ENCODE data around the gene LCN1.

The LCN1 gene

DNA sequence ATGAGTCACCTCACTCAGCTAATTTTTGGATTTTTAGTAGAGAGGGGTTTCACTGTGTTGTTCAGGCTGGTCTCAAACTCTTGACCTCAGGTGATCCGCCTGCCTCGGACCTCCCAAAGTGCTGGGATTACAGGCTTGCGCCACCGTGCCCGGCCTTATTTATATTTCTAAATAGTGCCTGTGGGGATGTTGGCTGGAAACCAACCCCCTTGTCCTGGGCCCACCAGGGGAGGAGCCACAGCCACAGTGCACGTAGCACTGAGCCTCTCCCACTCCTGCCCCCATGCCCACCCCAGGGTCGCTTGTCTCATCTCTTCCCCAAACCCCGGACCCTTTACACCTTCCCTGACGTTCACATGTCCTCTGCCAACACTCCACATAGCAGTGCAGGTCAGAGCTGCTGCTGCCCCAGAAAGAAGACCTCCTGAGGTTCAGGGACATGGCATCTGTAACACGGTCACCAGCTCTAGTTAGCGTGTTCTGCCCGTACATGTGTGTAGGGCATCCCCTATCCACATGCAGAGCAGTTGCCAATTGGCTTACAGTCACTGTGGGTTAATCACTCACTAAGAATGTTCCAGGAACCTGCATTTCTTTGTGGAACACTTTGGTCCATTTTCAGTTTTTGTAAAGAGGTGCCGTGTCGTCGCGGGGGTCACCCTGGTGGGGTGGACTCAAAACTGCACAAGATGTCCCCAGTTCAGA, 30.9 kb upstream of the LCN1 start:
- H3K36me3 ChIP-seq (ENCODE audit: control insufficient read depth in 2 of 2, insufficient read depth in 2 of 2, low read length in 2 of 2): peaks cover 6 to 20% of the 10 kb centered on the region in 2 donors
- no peak overlapping the region for H3K4me3 ChIP-seq (ENCODE audit: low read length in 2 of 2)

GRCh38 chr9:135490980-135491464, 30.2 kb upstream of the LCN1 start:
- Histone ChIP-seq H3K4me3 (ENCODE audit: low read length in 2 of 2) (no peak overlapping the region), H3K9ac (ENCODE audit: low read length in 2 of 2) (no peak overlapping the region), H3K27ac (ENCODE audit: low read length) (no peak overlapping the region), H3K27me3 (ENCODE audit: control insufficient read depth in 1 of 2, insufficient read depth in 2 of 2, low read length in 2 of 2) (no peaks in the 10 kb centered on the region), H3K4me1 (ENCODE audit: control insufficient read depth, insufficient read depth, low read length) (no peaks in the 10 kb centered on the region), H3K9me3 (ENCODE audit: control insufficient read depth in 2 of 2, low read length in 2 of 2) (no peaks in the 10 kb centered on the region), H3K36me3 (ENCODE audit: control insufficient read depth in 2 of 2, insufficient read depth in 2 of 2, low read length in 2 of 2) (peaks cover 3 to 14% of the 10 kb centered on the region in 2 donors)

More for the DNA sequence above, 30.9 kb upstream of the LCN1 start:
- H3K27me3 ChIP-seq (ENCODE audit: control insufficient read depth in 1 of 2, insufficient read depth in 2 of 2, low read length in 2 of 2): no peaks in the 10 kb centered on the region
- no peaks in the 10 kb centered on the region for H3K9me3 ChIP-seq (ENCODE audit: control insufficient read depth in 2 of 2, low read length in 2 of 2)
- H3K27ac ChIP-seq (ENCODE audit: low read length): no peak overlapping the region
- H3K9ac ChIP-seq (ENCODE audit: low read length in 2 of 2): no peak overlapping the region
- H3K4me1 ChIP-seq (ENCODE audit: control insufficient read depth, insufficient read depth, low read length): no peaks in the 10 kb centered on the region

- H3K27me3 ChIP-seq (ENCODE audit: control insufficient read depth in 1 of 2, insufficient read depth in 2 of 2, low read length in 2 of 2): no peaks in the 10 kb centered on the region
- H3K27ac ChIP-seq (ENCODE audit: low read length): no peak overlapping the region
- H3K9me3 ChIP-seq (ENCODE audit: control insufficient read depth in 2 of 2, low read length in 2 of 2): no peaks in the 10 kb centered on the region
- no peaks in the 10 kb centered on the region for H3K4me1 ChIP-seq (ENCODE audit: control insufficient read depth, insufficient read depth, low read length)
- no peak overlapping the region for H3K4me3 ChIP-seq (ENCODE audit: low read length in 2 of 2)
- H3K36me3 ChIP-seq (ENCODE audit: control insufficient read depth in 2 of 2, insufficient read depth in 2 of 2, low read length in 2 of 2): peaks cover 3 to 10% of the 10 kb centered on the region in 2 donors
- H3K9ac ChIP-seq (ENCODE audit: low read length in 2 of 2): no peak overlapping the region
Measured at GRCh38 chr9:135491764-135492163, 29.5 kb upstream of the LCN1 start.

GRCh38 chr9:135492886-135493669, 28.2 kb upstream of the LCN1 start:
- Histone ChIP-seq H3K9me3 (ENCODE audit: control insufficient read depth in 2 of 2, low read length in 2 of 2) (no peaks in the 10 kb centered on the region), H3K4me3 (ENCODE audit: low read length in 2 of 2) (no peak overlapping the region), H3K4me1 (ENCODE audit: control insufficient read depth, insufficient read depth, low read length) (no peaks in the 10 kb centered on the region), H3K9ac (ENCODE audit: low read length in 2 of 2) (no peak overlapping the region), H3K27ac (ENCODE audit: low read length) (no peak overlapping the region), H3K27me3 (ENCODE audit: control insufficient read depth in 1 of 2, insufficient read depth in 2 of 2, low read length in 2 of 2) (no peaks in the 10 kb centered on the region), H3K36me3 (ENCODE audit: control insufficient read depth in 2 of 2, insufficient read depth in 2 of 2, low read length in 2 of 2) (peaks cover 3 to 4% of the 10 kb centered on the region in 2 donors)

DNA sequence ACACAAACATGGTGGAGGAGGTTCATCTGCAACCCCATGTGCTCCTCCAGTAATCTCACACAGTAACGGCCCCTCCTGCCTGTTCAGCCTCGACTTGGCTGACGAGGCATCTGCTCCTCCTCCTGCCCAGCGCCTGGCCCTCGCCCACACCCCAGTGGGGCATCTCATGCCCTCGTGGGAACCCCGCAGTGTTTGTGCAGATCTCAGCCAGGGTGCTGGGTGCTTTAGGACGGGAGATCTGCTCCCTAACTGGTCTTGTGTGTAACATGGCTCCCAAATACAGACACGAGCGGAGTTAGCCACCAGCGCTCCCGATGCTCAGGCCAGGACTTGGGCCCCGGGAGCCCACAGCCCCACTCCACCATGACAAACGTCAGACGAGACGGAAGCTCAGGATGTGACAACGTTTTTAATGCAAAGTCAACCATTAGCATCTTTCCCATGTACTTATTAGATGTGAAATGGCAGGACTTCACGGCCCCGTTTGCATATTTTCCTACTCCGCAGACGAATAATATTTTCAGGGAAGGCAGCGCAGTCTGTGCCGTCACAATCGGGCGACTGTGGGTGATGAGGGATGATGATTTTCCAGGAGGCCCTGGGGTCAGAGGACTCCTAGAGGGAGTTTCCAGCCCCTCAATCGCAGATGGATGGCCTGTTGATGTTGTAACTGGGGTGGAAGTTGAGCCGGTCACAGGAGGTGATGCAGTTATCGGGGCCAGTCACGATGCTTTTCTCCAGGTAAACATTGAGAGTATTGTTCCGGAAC, 26.3 kb upstream of the LCN1 start:
- no peak overlapping the region for H3K27ac ChIP-seq (ENCODE audit: low read length)
- peaks cover 8% of the 10 kb centered on the region for H3K4me1 ChIP-seq (ENCODE audit: control insufficient read depth, insufficient read depth, low read length)
- H3K27me3 ChIP-seq (ENCODE audit: control insufficient read depth in 1 of 2, insufficient read depth in 2 of 2, low read length in 2 of 2): no peaks in the 10 kb centered on the region
- H3K9ac ChIP-seq (ENCODE audit: low read length in 2 of 2): no peak overlapping the region
- no peaks in the 10 kb centered on the region for H3K9me3 ChIP-seq (ENCODE audit: control insufficient read depth in 2 of 2, low read length in 2 of 2)
- H3K4me3 ChIP-seq (ENCODE audit: low read length in 2 of 2): no peak overlapping the region
- H3K36me3 ChIP-seq (ENCODE audit: control insufficient read depth in 2 of 2, insufficient read depth in 2 of 2, low read length in 2 of 2): no peaks in the 10 kb centered on the region

DNA sequence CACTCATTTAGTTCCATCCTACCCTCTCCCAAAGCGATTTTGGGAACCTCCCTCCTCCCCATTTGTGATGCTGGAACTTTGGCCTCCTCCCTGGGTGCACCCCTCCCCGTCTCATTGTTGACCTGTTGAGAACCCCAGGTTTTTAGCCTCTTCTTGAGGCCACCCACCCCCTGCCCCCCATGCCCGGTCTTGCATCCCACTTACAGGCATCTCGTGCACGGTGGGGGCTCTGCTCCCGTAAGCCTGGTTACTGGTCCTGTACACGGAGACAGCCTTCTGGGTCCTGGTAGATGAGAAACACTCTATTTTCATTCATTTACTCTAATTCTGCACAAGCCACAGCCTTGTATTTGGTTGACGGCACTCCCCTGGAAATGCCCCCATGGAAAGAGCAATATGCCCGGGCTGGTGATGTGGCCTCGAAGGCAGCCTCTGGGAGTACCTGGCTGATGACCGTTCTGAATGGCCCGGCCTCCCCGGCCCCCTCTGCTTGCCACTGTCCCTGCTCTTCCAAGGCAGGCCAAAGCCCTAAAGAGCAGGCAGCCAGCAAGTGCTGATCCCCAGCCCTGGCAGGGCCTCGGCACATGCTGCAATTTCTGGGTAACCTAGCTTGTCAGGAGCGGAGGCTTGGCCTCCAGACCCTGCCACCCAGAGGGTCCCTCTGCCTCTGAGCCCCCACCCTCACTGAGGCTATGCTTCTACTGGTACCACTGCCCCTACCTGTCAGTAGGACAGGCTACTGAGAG, 22.7 kb upstream of the LCN1 start:
- H3K4me3 ChIP-seq (ENCODE audit: low read length in 2 of 2): no peak overlapping the region
- no peak overlapping the region for H3K27ac ChIP-seq (ENCODE audit: low read length)
- H3K4me1 ChIP-seq (ENCODE audit: control insufficient read depth, insufficient read depth, low read length): peaks cover 27% of the 10 kb centered on the region
- no peaks in the 10 kb centered on the region for H3K9me3 ChIP-seq (ENCODE audit: control insufficient read depth in 2 of 2, low read length in 2 of 2)
- H3K36me3 ChIP-seq (ENCODE audit: control insufficient read depth in 2 of 2, insufficient read depth in 2 of 2, low read length in 2 of 2): peaks cover under 1 to 11% of the 10 kb centered on the region in 2 donors
- no peak overlapping the region for H3K9ac ChIP-seq (ENCODE audit: low read length in 2 of 2)
- no peaks in the 10 kb centered on the region for H3K27me3 ChIP-seq (ENCODE audit: control insufficient read depth in 1 of 2, insufficient read depth in 2 of 2, low read length in 2 of 2)

DNA sequence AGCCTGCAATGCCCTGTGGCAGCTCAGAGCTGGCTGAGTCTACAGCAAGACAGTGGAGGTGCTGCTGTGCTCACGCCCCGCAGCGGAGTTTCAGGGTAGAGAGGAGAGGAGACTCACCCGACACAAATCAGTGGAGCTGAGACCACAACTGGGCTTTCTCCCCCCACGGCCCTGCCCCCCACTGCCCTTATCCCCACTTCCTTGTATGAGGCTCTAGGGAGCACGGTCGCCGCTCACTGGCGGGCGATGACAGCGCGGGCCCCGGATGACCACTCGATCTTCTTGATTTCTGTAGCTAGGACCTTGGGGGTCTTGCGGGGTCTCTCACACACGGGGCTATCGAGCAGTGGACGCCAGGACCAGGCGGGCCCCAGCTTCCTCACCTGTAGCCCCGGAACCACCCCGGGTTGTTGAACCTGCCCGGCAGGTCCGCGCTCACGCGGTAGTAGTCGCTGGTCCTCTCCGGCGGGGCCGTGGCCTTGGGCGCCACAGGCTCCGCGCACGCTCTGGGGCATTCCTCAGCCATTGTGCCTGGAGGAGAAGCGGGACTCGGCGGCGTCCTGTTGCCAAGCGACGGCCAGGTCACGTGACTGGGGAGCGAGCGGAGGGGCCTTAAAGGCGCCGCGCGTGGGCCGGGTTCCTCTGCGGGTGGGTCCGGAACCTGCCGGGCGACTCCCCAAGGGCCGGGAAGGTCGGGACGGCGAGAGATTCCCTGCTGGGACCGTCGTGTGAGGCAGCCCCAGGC, 21.7 kb upstream of the LCN1 start:
- no peaks in the 10 kb centered on the region for H3K9me3 ChIP-seq (ENCODE audit: control insufficient read depth in 2 of 2, low read length in 2 of 2)
- peaks cover 8 to 20% of the 10 kb centered on the region in 2 donors for H3K36me3 ChIP-seq (ENCODE audit: control insufficient read depth in 2 of 2, insufficient read depth in 2 of 2, low read length in 2 of 2)
- H3K27ac ChIP-seq (ENCODE audit: low read length): peak overlapping the region; percentile 46
- H3K4me1 ChIP-seq (ENCODE audit: control insufficient read depth, insufficient read depth, low read length): peaks cover 27% of the 10 kb centered on the region
- no peaks in the 10 kb centered on the region for H3K27me3 ChIP-seq (ENCODE audit: control insufficient read depth in 1 of 2, insufficient read depth in 2 of 2, low read length in 2 of 2)
- peak overlapping the region; percentile 86 to 88 for H3K4me3 ChIP-seq (ENCODE audit: low read length in 2 of 2)
- peak overlapping the region; percentile 47 to 84 for H3K9ac ChIP-seq (ENCODE audit: low read length in 2 of 2)

DNA sequence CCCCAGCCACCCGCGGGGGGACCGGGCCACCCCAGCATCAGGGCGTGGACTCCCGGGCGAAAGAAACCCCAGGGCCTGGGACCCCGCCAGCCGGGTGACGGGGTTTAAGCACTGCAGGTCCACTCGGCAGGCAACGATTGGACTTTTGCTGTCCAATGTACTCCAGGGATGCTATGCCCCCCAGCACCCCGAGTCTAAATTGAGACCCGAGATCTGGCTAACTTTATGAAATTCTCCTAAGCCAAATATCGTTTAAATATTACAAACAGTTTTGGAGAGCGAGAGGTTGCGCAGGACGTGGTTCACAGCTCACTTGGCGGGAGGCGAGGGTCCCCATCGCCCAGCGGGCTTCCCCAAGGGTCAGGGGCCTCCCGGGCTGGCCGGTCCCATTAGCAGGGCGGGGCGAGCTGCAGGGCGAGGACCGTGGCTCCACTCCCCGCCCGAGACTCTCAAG, 21.1 kb upstream of the LCN1 start:
- peak overlapping the region; percentile 47 to 84 for H3K9ac ChIP-seq (ENCODE audit: low read length in 2 of 2)

GRCh38 chr9:135500525-135501260, 20.5 kb upstream of the LCN1 start, which contains the start of gene MRPS2:
Gene MRPS2, plus strand, starts transcription at chr9:135500682. Its CDS starts 29 bp downstream, at chr9:135500711.
- Histone ChIP-seq H3K9ac (ENCODE audit: low read length in 2 of 2) (peak within 1 kb of the TSS; percentile 73 to 84), H3K36me3 (ENCODE audit: control insufficient read depth in 2 of 2, insufficient read depth in 2 of 2, low read length in 2 of 2) (peaks cover 8 to 25% of the 10 kb centered on the region in 2 donors), H3K27ac (ENCODE audit: low read length) (peak within 1 kb of the TSS; percentile 46), H3K27me3 (ENCODE audit: control insufficient read depth in 1 of 2, insufficient read depth in 2 of 2, low read length in 2 of 2) (no peaks in the 10 kb centered on the region), H3K4me1 (ENCODE audit: control insufficient read depth, insufficient read depth, low read length) (peaks cover 27% of the 10 kb centered on the region), H3K9me3 (ENCODE audit: control insufficient read depth in 2 of 2, low read length in 2 of 2) (no peaks in the 10 kb centered on the region), H3K4me3 (ENCODE audit: low read length in 2 of 2) (peak within 1 kb of the TSS; percentile 86 to 88)

More for the DNA sequence above, 21.1 kb upstream of the LCN1 start:
- peak overlapping the region; percentile 86 to 88 for H3K4me3 ChIP-seq (ENCODE audit: low read length in 2 of 2)
- peak overlapping the region; percentile 46 for H3K27ac ChIP-seq (ENCODE audit: low read length)
- H3K27me3 ChIP-seq (ENCODE audit: control insufficient read depth in 1 of 2, insufficient read depth in 2 of 2, low read length in 2 of 2): no peaks in the 10 kb centered on the region
- H3K36me3 ChIP-seq (ENCODE audit: control insufficient read depth in 2 of 2, insufficient read depth in 2 of 2, low read length in 2 of 2): peaks cover 8 to 24% of the 10 kb centered on the region in 2 donors
- H3K9me3 ChIP-seq (ENCODE audit: control insufficient read depth in 2 of 2, low read length in 2 of 2): no peaks in the 10 kb centered on the region
- peaks cover 27% of the 10 kb centered on the region for H3K4me1 ChIP-seq (ENCODE audit: control insufficient read depth, insufficient read depth, low read length)

Measured in stomach smooth muscle (tissue), 2 donors.